Activated CD4-positive, CD25-positive, alpha-beta regulatory T cell treated with anti-CD3 and anti-CD28 coated beads, Interleukin-2, amount 50 U/mL, for 72 hours (primary cell): ENCODE measurements around the gene DBET.
"Not testable (repeated sequence)": the region's sequence is repeated elsewhere in the genome, so short reads cannot be mapped to it uniquely, and the experiment has no call there.

Experiments
- DNase-seq: peaks from one replicate; pipeline ENCODE4 v3.0.0; 2021

Gene DBET

DNA sequence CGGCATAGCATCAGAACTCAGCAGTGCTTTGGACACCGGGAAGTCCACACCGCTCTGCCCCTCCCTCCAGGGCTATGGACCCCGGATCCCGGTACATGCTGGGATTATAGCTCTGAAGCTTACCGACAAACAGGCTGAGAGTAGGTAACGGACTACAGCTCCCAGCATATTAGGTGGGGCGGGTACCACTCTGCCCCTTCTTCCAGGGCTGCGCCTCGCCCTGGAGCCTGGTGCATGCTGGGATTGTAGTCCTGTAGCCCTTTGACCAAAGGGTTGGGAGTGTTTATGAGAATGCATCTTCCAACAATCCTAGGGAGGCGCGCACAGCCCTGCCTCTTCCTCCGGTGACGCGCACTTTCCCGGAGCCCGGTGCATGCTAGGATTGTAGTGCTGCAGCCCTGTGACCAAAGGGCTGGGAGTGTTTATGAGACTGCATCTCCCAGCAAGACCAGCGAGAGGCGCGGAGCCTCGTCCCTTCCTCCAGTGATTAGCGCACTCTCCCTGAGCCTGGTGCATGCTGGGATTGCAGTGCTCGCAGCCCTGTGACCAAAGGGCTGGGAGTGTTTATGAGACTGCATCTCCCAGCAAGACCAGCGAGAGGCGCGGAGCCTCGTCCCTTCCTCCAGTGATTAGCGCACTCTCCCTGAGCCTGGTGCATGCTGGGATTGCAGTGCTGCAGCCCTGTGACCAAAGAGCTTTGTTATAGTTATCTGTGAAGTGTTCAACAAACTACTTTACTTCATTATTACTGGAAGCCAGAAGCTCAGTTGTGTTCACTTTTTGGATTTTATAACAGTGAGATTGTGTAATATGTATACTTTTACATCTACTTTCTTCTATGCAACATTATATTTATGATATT is 14.7 kb upstream of the DBET start:
- not testable (repeated sequence) for DNase-seq

DNA sequence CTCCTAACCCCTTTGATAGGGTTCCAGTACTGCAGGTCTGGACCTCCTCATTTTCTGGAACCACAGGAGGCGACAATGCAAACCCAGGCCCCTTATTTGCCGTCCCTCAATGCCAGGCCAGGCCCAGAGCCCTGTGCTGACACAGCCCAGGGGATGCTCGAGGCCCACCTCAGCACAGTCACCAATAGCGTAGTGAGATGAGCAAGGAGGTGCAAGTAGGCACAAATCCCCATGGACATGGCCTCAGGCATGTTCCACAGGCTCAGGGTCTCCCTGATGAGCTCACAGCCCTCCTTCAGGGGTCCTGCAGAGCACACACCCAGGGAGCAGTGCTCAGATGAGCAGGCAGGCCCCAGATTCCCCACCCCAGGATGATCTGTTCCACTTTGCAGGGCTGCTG is 5.3 kb upstream of the DBET start:
- DNase-seq, result not testable (repeated sequence)

DNA sequence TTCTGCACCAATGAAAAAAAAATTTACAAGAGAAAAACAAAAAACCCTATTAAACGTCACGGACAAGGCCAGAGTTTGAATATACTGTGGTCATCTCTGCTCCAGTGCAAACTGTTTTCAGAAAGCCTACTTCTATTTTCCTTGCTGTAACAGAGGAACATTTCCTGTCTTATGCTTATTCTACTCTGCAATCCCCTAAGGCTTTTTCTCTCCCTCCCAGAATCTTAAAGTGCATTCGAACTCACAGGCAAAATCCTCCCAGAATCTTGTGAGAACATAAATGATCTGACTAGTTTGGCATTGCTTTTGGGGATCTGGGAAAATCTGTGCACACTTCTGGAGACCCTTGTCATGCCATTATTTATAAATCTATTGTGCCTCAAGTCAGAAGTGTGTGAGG is 503 bp downstream of the DBET start:
- not testable (repeated sequence) for DNase-seq

DNA sequence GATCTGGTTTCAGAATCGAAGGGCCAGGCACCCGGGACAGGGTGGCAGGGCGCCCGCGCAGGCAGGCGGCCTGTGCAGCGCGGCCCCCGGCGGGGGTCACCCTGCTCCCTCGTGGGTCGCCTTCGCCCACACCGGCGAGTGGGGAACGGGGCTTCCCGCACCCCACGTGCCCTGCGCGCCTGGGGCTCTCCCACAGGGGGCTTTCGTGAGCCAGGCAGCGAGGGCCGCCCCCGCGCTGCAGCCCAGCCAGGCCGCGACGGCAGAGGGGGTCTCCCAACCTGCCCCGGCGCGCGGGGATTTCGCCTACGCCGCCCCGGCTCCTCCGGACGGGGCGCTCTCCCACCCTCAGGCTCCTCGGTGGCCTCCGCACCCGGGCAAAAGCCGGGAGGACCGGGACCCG is 4.0 kb downstream of the DBET start:
- DNase-seq, result not testable (repeated sequence)

DNA sequence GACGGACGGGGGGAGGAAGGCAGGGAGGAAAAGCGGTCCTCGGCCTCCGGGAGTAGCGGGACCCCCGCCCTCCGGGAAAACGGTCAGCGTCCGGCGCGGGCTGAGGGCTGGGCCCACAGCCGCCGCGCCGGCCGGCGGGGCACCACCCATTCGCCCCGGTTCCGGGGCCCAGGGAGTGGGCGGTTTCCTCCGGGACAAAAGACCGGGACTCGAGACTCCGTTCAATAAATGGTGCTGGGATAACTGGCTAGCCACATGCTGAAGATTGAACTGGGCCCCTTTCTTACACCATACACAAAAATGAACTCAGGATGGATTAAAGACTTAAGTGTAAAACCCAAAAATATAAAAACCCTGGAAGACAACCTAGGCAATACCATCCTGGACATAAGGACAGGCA is 28.8 kb downstream of the DBET start:
- not testable (repeated sequence) for DNase-seq

DNA sequence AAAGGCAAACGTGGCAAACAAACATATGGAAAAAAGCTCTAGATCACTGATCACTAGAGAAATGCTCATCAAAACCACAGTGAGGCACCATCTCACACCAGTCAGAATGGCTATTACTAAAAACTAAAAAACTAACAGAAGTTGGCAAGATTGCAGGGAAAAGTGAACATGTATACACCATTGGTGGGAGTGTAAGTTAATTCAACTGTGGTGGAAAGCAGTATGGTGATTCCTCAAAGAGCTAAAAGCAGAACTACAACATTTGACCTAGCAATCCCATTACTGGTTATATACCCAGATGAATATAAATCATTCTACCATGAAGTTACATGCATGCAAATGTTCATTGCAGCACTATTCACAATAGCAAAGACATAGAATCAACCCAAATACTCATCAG is 29.7 kb downstream of the DBET start:
- not testable (repeated sequence) for DNase-seq

DNA sequence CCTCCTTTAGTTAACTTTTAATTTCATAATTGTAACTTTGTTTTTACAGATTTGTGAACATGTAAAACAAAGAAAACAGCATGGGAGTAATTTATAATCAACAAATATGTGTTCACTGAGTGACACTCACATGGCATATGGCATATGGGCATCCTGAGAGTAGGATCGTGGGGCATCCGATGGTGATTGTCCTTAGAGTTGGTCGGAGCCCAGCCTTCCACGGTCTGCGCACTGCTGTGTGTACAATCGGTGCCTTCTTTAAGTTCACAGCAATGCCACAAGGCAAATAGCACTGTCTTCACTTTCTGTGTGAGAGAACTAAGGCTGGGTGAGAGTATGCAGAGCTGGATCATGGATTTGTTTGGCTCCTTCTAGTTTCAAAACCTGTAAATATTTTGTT is 31.0 kb downstream of the DBET start:
- not testable (repeated sequence) for DNase-seq

DNA sequence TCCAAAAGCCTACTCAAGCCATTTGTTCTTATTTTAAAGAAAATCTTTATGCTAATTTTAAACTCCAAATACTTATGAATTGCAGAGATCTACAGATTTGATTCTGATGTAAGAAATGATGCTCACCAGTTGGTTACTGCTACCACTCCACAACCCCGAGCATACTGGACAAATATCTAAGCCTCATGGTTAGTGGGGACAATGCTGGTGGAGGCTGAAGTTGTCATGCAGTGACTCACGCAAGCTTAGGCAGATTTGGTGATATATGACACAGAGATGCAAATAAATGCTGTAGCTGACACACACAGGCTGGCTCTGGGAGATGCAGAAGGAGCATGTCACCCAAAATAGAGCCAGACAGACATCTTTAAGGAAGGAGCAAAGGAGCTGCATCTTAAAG is 35.3 kb downstream of the DBET start:
- not testable (repeated sequence) for DNase-seq

DNA sequence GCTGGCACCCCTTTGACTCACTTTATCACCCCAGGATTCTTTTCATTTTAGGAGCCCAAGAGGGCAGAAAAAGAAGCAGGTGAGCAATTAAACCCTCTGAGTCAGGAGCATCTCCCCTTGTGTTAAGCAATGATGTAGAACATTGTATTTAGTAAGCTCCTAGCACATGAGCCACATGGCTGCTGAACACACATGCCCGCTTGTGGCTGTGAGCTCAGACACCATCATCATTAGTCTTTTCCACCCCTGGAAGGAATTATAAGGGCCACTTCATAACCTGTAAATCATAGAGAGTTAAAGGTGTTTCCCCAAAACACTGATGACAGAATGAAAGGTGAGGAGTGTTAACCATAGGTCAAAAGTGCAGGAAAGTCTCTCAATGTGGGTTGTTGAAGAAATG is 37.2 kb downstream of the DBET start:
- not testable (repeated sequence) for DNase-seq

DNA sequence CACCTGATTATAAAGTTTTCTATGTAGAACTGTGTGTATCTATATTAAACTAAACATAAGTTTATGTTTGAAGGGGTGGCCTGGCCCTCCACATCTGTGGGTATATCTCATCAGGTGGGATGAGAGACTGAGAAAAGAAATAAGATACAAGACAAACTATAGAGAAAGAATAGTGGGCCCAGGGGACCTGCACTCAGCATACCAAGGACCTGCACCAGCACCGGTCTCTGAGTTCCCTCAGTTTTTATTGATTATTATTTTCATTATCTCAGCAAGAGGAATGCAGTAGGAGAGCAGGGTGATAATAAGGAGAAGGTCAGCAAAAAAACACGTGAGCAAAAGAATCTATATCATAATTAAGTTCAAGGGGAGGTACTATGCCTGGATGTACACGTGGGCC is 41.9 kb downstream of the DBET start:
- DNase-seq, result not testable (repeated sequence)

DNA sequence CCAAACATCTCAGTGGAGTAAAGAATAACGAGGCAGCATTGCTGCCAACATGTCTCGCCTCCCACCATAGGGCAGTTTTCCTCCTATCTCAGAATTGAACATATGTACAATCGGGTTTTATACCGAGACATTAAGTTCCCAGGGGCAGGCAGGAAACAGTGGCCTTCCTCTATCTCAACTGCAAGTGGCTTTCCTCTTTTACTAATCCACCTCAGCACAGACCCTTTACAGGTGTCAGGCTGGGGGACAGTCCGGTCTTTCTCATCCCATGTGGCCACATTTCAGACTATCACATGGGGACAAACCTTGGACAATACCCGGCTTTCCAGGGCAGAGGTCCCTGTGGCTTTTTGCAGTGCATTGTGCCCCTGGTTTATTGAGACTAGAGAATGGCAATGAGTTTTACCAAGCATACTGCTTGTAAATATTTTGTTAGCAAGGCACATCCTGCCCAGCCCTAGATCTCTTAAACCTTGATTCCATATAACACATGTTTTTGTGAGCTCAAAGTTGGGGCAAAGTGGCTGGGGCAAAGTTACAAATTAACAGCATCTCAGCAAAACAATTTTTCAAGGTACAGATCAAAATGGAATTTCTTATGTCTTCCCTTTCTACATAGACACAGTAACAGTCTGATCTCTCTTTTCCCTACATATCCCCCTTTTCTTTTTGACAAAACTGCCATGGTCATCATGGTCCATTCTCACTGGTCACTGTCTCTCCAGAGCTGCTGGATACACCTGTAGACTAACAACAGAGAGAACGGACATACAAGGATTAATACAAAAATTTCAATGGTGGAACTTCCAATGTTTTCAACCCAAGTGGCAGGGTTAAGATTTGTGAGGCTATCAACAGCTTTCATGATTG is 42.5 kb downstream of the DBET start:
- DNase-seq, result not testable (repeated sequence)

DNA sequence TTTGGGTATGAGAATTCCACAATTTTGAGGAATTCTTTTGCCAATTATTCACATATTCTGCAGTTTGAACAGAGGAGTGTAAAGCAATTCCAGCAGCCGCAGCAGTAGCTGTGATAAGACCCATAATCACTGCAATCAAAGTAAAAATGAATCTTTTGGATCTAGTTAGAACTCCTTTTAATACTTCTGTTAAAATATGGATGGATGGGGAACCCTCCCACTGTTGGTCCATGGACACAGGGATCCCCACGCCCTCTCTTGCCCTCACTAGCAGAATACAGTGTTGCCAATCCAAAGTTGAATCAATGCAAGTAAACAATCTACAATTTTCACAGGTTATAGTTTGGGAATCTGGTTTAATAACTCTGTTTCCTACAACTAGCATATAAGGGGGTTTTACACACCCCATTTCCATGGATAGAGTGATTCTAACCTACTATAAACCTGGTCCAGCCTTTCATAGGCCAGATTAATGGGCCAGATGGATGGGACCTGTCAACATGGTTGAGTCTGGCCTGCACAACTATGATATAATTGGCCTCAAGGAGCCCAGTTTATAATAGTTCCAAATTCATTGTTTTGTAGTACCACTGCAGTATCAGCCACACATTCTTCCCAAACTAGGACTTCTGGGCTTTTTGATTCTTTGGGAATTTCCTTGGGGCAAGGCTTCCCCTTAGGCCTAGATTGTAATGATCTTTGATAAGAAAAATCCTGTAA is 43.6 kb downstream of the DBET start:
- not testable (repeated sequence) for DNase-seq

DNA sequence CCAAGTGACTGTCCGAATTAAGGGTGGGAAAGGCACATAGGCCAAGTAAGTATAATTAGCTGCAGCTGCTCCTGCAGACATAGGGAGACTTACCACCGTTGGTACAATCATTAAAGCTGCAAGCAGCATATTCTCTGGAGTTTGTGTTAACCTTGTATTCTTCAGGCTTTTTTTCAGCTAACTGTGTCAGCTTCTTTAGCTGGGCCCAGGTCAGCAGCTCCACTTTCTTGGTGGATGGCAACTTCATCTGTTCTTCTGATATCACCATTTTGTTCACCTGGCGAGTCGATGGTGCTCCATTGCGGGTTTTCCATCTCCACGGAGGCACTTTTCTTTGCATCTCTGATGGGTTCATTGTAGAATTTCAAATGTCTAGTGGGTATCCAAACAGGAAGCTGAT is 44.5 kb downstream of the DBET start:
- not testable (repeated sequence) for DNase-seq

DNA sequence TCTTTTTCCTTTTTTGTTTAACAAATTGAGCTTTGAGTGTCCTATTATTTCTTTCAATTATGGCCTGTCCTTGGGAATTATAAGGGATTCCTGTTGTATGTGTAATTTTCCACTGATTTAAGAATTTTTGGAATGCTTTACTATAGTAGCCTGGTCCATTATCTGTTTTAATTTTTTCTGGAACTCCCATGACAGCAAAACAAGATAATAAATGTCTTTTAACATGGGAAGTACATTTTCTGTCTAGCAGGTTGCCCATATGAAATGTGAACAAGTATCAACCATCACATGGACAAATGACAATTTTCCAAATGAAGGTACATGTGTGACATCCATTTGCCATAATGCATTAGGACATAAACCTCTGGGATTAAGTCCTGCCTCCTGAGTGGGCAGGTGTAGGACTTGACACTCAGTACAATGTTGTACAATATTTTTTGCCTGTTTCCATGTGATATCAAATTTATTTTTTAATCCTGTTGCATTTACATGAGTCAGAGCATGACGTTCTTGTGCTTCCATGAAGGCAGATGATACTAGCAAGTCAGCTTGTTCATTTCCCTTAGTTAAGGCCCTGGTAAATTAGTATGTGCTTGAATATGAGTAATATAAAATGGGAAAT is 45.2 kb downstream of the DBET start:
- not testable (repeated sequence) for DNase-seq

DNA sequence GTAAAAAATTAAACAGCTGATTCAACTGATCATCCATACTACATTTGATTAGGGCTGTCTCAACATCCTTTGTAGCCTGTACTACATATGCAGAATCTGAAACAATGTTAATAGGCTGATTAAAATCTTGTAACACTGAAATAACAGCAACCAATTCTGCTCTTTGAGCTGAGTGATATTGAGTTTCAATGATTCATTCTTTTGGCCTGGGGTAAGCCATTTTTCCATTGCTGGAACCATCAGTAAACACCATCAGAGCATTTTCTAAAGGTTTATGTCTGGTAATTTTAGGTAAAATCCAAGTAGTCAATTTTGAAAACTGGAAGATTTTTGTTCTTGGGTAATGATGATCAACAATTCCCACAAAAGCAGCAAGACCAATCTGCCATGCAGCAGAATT is 45.7 kb downstream of the DBET start:
- DNase-seq, result not testable (repeated sequence)

DNA sequence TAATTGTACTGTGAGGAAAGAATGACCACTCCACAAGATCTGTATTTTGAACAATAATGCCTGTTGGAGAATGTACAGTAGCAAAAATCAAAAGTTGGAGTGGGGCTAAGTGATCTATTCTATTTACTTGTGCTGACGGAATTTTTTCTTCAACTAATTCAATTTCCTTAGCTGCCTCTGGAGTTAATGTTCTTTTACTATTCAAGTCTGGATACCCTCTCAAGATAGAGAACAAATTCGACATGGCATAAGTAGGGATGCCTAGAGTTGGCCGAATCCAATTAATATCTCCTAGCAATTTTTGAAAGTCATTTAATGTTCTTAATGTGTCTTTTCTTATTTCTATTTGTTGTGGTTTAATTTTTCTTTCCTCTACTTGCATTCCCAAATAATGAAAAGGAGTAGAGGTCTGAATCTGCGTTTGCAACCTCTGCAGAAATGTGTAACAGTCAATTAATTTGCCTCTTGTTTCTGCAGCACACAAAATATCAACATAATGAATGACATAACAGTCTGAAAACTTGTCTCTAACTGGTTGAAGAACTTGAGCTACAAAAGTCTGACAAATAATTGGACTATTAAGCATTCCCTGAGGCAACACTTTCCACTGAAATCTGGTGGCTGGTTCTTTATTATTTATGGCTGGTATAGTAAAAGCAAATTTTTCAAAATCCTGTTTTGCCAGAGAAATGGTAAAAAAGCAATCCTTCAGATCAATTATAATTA is 46.4 kb downstream of the DBET start:
- not testable (repeated sequence) for DNase-seq

DNA sequence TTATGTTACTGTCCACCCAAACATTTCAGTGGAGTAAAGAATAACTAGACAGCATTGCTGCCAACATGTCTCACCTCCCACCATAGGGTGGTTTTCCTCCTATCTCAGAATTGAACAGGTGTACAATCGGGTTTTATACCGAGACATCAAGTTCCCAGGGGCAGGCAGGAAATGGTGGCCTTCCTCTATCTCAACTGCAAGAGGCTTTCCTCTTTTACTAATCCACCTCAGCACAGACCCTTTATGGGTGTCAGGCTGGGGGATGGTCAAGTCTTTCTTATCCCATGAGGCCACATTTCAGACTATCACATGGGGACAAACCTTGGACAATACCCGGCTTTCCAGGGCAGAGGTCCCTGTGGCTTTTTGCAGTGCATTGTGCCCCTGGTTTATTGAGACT is 48.6 kb downstream of the DBET start:
- not testable (repeated sequence) for DNase-seq

DNA sequence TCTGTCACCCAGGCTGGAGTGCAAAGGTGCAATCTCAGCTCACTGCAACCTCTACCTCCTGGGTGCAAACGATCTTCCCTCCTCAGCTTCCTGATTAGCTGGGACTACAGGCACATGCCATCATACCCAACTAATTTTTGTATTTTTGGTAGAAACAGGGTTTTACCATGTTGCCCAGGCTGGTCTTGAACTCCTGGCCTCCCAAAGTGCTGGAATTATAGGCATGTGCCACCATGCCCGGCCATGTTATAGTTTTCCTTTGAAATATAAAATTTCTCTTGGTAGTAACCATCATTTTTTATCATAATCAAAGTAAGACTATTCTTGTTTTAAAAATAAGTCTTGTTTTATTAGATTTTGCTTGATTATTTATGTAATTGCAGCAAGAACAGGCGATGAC is 50.7 kb downstream of the DBET start:
- not testable (repeated sequence) for DNase-seq
